ES-I3 (cell line): ENCODE data around the gene CALCOCO2.
A peak's percentile ranks its signal among the peaks of the same experiment; 100 is the strongest.
"Not testable (repeated sequence)": the region's sequence is repeated elsewhere in the genome, so short reads cannot be mapped to it uniquely, and the experiment has no call there.

Experiments used
- H3K36me3 ChIP-seq: 2 replicates; pipeline ENCODE4 v1.6.1; 2013; ENCODE audit warnings: mild to moderate bottlenecking, low read length, control low read depth, moderate library complexity; ENCODE audit not compliant: insufficient read depth
- H3K4me1 ChIP-seq: 2 replicates; pipeline ENCODE4 v1.6.1; 2013; ENCODE audit warnings: mild to moderate bottlenecking, control low read depth, low read length; ENCODE audit not compliant: insufficient read depth
- H3K9ac ChIP-seq: 2 replicates; pipeline ENCODE4 v1.6.1; 2013; ENCODE audit warnings: low read depth, mild to moderate bottlenecking, low read length, moderate library complexity
- H3K9me3 ChIP-seq: 2 replicates; pipeline ENCODE4 v1.6.1; 2013; ENCODE audit warnings: mild to moderate bottlenecking, low read length, moderate library complexity; ENCODE audit not compliant: control insufficient read depth, insufficient read depth

Gene CALCOCO2

GRCh38 chr17:48814504-48814903 lies 16.3 kb upstream of the CALCOCO2 start:
- H3K9ac ChIP-seq, result peak overlapping the region; percentile 2; the same call in 1 of the 2 replicates
- no peaks in the 10 kb centered on the region for H3K36me3 ChIP-seq
- peaks cover 19% of the 10 kb centered on the region for H3K4me1 ChIP-seq
- H3K9me3 ChIP-seq, result no peaks in the 10 kb centered on the region

- no peaks in the 10 kb centered on the region for H3K9me3 ChIP-seq
- no peaks in the 10 kb centered on the region for H3K36me3 ChIP-seq
- H3K4me1 ChIP-seq, result peaks cover 19% of the 10 kb centered on the region
- no peak overlapping the region for H3K9ac ChIP-seq
These were observed 15.5 kb upstream of the CALCOCO2 start for GRCh38 chr17:48815311-48815710.

DNA sequence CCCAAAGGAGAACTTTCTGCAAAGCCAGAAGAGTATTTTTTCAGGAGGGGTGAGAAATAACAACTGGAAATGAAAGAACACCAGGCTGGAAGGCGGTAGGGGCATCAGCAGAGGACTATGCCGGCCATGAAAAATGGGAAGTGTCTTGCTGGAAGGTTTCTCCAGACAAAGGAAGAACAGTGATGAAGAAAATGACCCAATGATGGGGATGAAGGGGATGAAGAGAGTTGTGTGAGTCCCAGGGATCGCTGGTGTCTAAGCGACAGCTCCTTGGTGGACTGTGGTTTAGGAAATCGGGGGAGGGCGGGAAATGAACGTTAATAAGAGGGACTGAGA lies 14.4 kb upstream of the CALCOCO2 start:
- Histone ChIP-seq H3K4me1 (peaks cover 19% of the 10 kb centered on the region), H3K36me3 (no peaks in the 10 kb centered on the region), H3K9me3 (no peaks in the 10 kb centered on the region), H3K9ac (peak overlapping the region; percentile 49)

- no peaks in the 10 kb centered on the region for H3K9me3 ChIP-seq
- H3K9ac ChIP-seq, result peak within 1 kb of the TSS; percentile 49
- no peaks in the 10 kb centered on the region for H3K36me3 ChIP-seq
- peaks cover 19% of the 10 kb centered on the region for H3K4me1 ChIP-seq
These were observed 13.9 kb upstream of the CALCOCO2 start, which contains the start of gene TTLL6 for GRCh38 chr17:48816774-48817590. Gene TTLL6 (minus strand): TSS chr17:48817229. CDS start chr17:48817072, 157 bp downstream.

- Histone ChIP-seq H3K9ac (peak overlapping the region; percentile 6; the same call in 1 of the 2 replicates), H3K4me1 (peaks cover 19% of the 10 kb centered on the region), H3K36me3 (no peaks in the 10 kb centered on the region), H3K9me3 (no peaks in the 10 kb centered on the region)
These were observed 12.4 kb upstream of the CALCOCO2 start for GRCh38 chr17:48818361-48818841.

DNA sequence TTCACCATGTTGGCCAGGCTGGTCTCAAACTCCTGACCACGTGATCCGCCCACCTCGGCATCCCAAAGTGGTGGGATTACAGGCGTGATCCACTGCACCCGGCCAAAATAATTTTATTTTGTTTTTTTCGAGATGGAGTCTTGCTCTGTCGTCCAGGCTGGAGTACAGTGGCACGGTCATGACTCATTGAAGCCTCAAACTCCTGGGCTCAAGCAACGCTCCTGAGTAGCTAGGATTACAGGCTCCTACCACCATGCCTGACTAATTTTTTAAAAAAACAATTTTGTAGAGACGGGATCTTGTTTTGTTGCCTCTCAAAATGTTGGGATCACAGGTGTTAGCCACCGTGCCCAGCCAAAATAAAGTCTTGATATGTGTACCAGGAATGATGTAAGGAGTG lies 11.4 kb upstream of the CALCOCO2 start:
- Histone ChIP-seq H3K4me1 (peaks cover 19% of the 10 kb centered on the region), H3K9ac (no peak overlapping the region), H3K36me3 (no peaks in the 10 kb centered on the region), H3K9me3 (no peaks in the 10 kb centered on the region)

DNA sequence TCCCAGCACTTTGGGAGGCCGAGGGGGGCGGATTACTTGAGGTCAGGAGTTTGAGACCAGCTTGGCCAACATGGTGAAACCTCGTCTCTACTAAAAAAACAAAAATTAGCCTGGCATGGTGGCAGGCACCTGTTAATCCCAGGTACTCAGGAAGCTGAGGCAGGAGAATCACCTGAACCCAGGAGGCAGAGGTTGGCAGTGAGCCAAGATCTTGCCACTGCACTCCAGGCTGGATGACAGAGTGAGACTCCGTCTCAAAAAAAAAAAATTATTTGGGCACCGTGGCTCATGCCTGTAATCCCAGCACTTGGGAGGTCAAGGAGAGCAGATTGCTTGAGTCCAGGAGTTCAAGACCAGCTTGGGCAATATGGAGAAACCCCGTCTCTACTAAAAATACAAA lies 9.9 kb upstream of the CALCOCO2 start:
- H3K9ac ChIP-seq, H3K36me3 ChIP-seq, H3K9me3 ChIP-seq: not testable (repeated sequence)
- H3K4me1 ChIP-seq, result peaks cover 19% of the 10 kb centered on the region

DNA sequence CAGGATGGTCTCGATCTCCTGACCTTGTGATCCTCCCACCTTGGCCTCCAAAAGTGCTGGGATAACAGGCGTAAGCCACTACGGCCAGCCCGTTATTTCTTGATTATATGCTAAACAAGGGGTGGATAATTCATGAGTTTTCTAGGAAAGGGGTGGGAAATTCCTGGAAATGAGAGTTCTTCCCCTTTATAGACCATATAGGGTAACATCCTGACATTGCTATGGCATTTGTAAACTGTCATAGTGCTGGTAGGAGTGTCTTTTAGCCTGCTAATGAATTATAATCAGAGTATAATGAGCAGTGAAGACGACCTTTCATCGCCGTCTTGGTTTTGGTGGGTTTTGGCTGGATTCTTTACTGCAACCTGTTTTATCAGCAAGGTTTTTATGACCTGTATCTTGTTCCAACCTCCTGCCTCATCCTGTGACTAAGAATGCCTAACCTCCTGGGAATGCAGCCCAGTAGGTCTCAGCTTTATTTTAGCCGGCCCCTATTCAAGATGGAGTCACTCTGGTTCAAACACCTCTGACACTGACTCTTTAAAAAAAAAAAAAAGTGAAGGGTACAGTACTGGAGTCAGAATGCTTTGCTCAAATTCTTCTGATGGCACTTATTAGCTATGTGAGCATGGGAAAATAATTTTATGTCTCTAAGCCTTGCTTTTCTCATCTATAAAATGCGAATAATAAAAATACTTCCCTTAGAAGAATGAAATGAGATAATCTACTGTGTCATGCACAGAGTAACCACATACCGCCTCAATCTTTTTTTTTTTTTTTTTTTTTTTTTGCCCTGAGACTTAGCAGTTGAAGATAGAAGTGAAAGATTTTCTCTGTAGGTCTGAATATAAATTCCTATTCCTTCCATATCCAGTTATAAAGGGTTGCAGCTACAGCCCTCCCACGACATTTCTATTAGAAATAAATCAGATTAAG lies 5.1 kb upstream of the CALCOCO2 start:
- H3K36me3 ChIP-seq, result no peaks in the 10 kb centered on the region
- H3K4me1 ChIP-seq, result no peaks in the 10 kb centered on the region
- no peaks in the 10 kb centered on the region for H3K9me3 ChIP-seq
- no peak overlapping the region for H3K9ac ChIP-seq

DNA sequence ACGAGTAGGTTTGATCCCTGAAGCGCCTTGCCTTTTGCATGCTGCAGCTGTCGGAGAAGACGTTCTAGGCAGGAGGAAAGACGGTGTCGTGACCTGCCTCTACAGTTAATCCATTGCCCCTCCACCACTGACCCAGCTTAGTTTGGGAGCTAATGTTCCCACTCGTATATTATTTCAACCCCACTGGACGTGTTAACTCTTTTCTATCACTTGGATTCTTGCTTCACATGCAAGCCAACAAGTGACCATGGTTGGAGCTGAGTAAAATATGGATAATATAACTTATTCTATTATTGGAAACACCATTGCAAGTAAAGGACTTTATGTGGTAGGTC lies 681 bp downstream of the CALCOCO2 start:
- peak overlapping the region; percentile 83 for H3K9ac ChIP-seq
- H3K9me3 ChIP-seq, result no peaks in the 10 kb centered on the region
- no peaks in the 10 kb centered on the region for H3K36me3 ChIP-seq
- H3K4me1 ChIP-seq, result 0 out of 2 replicates have a peak, but pooled peaks cover 5% of the 10 kb centered on the region

DNA sequence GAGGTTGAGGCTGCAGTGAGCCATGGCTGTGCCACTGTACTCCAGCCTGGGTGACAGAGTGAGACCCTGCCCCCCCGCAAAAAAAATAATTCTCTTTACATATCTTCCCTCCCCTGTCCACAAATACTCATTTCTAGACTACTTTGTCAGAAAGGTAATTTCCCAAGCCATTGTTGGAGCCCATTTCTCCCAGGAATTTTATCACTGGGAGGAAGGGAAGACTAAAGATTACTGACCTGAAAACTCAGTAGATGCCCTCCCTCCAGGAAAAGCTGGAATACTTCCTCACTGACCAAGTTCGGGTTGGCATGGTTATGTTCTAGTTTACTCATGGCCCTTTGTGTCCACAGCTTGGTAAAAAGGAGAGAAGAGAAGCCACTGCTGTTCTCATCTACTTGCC lies 4.1 kb downstream of the CALCOCO2 start:
- no peaks in the 10 kb centered on the region for H3K36me3 ChIP-seq
- H3K9me3 ChIP-seq, result no peaks in the 10 kb centered on the region
- no peak overlapping the region for H3K9ac ChIP-seq
- H3K4me1 ChIP-seq, result 0 out of 2 replicates have a peak, but pooled peaks cover 5% of the 10 kb centered on the region

DNA sequence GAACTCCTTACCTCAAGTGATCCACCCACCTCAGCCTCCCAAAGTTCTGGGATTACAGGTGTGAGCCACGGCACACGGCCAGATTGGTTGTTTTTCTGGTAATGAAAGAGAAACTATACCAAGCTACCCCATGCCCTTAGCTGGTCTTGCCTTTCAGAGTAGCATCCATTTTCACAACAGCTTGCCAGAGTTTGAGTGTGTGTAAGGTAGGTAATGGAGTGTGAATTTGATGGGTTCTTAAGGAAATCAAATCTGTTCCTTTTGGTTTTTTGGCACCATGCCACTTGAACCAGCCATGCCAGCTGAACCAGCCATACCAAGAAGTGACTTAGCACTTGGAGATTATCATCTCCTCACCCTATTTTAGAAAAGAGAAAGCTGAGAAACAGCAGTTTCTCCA lies 5.1 kb downstream of the CALCOCO2 start:
- H3K9me3 ChIP-seq, result no peaks in the 10 kb centered on the region
- no peaks in the 10 kb centered on the region for H3K36me3 ChIP-seq
- 0 out of 2 replicates have a peak, but pooled peaks cover 5% of the 10 kb centered on the region for H3K4me1 ChIP-seq
- H3K9ac ChIP-seq, result no peak overlapping the region

GRCh38 chr17:48837458-48837857 lies 6.6 kb downstream of the CALCOCO2 start:
- not testable (repeated sequence) for H3K9ac ChIP-seq, H3K36me3 ChIP-seq, H3K9me3 ChIP-seq, H3K4me1 ChIP-seq

DNA sequence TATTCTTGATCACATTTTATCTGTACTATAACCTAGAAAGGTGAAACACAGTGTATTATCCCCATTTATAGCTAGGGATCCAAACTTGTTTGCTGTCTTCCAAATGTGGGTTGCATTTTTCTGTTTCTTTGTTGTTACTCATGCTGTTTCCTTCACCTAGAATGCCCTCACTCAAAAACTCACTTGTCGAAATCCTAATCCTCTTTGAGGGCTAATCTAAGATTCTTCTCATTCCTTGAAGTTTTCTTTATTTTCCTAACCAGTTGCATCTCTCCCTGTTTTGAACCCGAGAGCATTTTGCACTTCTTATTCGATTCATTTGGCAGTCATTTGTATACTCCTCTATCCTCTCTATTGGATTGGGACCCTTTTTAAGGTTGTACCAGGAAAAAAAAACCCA lies 9.6 kb downstream of the CALCOCO2 start:
- H3K36me3 ChIP-seq, result no peaks in the 10 kb centered on the region
- no peak overlapping the region for H3K9ac ChIP-seq
- H3K9me3 ChIP-seq, result no peaks in the 10 kb centered on the region
- H3K4me1 ChIP-seq, result no peaks in the 10 kb centered on the region

- H3K9me3 ChIP-seq, result no peaks in the 10 kb centered on the region
- H3K36me3 ChIP-seq, result no peaks in the 10 kb centered on the region
- no peak overlapping the region for H3K9ac ChIP-seq
- no peaks in the 10 kb centered on the region for H3K4me1 ChIP-seq
These were observed 10.6 kb downstream of the CALCOCO2 start for GRCh38 chr17:48841395-48841831.
